Ureter (tissue), 1 donor: ENCODE measurements around the gene RAB19. TPM values are rescaled to one million over a fixed set of nuclear protein-coding genes. Genes with fewer than 3 reads are reported as not detected.
"Not testable (repeated sequence)": the region's sequence is repeated elsewhere in the genome, so short reads cannot be mapped to it uniquely, and the experiment has no call there.

Experiments used
- DNase-seq: peaks from one replicate; pipeline ENCODE4 v3.0.0-alpha.2; 2020; ENCODE audit warnings: low spot score
- total RNA-seq: library from RNA; stranded (reverse); gene quantifications from one replicate; pipeline ENCODE4 v1.2.4, GENCODE V29; 2023
- donor health status: DM: yes; HTN: yes; CAD: no.

The RAB19 gene
- total RNA-seq, 1 donor from 2014 or later = 3.7 TPM

DNA sequence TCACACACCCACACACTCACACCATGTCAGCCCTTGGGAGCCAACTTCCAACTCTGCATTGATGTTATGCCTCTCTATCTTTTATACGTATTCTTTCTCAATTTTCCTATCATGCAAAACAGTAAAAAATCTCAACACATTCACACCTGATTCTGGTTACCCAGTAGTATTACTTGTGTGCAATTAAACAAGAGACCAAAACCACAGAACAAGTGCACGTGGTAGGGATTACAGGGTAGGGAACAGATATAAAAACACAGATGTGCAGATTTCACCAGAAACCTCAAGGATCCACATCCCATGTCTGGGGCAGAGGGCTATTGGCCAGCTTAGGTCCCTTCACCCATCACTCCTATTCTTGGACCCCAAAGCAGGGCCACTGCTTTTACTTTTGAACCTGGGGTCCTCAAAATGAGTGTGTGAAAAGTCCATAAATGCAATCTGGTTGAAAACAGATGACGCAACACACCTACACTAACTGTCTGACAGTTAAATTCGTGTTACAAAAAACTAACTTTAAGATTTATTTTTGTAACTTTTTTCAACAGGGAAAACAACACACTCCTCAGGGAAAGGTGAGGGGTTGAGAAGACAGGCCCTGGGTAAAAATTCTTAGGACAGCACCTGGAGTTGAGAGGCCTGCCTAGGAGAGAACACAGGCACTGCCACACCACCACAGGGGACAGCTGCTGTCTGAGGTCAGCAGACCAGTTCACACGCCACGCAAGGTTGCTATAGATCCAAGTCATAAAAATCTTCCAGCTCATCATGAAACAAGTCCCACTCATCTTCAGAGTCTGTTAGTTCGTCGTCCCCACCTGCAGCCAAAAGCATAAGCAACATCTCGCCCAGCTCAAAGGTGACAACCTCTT is 50.2 kb downstream of the RAB19 start:
- DNase-seq = not testable (repeated sequence)

DNA sequence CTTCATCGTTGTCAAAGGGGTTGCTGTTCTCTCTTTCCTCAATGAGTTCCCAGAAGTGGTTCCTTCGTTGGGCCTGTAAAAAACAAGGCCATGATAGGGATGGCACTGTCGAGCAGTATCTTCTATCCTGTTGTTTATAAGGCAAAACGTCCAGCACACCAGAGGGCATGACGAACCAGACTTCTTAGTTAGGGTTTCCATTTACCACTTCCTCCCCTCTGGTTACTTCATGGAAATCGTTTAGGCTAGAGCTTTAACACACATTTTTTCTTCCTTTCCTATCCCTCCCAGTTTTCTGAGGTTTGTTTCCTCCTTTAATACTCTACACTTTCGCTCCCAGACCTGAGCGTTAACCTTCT is 50.8 kb downstream of the RAB19 start:
- no peak for DNase-seq

DNA sequence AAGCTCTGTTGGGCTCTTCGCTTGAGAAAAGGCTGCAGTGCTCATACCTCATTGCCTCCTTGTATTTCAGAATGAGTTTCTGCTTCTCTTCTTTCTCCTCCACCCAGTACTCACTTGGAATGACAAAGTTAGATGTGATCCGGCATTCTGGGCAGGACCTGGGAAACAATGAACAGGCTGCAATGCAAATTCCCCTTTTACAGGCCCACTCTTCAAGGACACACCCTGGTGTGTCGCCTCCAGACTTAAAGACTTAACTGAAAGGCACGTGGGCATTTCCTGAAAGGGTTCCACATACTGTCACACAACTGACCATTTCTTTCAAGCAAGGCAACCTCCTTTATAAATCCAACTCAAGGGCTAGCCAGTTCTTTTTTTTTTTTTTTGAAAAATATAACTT is 51.9 kb downstream of the RAB19 start:
- DNase-seq = no peak

DNA sequence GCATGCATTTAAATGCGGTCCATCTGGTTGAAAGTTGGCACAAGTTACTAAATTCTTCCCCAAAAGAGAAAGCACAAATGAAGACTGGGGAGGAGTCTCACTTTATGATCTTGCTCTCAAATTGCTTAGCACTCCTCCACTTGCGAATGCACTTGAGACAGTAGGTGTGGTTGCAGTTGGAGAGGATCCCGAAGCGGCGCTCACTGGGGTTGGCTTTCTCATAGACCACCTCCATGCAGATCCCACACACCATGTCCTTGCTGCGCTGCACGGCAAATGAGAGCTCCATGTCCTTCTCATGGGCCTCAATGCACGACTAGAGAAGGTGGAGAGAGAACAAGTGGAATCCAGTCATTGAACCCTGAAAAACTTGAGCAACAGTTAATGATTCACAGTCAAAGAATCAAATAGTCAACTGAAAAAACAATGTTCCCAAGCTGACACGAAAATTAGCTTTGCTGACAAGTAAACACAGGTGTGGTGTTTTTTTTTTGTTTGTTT is 52.7 kb downstream of the RAB19 start:
- DNase-seq = no peak

DNA sequence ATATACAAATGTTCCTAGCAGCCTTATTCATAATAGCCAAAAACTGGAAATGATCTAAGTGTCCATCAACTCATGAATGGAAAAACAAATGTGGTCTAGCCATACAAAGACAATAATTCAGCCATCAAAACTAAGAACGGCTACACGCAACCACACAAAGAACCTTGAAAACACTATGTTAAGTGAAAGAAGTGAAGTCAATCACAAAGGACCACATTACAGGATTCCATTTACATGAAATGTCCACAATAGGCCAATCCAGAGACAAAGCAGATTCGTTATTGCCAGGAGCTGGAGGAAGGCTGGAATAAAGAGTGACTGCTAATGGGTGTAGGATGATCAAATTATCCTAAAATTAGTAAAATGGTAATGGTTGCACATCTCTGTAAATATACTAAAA is 54.3 kb downstream of the RAB19 start:
- no peak for DNase-seq

DNA sequence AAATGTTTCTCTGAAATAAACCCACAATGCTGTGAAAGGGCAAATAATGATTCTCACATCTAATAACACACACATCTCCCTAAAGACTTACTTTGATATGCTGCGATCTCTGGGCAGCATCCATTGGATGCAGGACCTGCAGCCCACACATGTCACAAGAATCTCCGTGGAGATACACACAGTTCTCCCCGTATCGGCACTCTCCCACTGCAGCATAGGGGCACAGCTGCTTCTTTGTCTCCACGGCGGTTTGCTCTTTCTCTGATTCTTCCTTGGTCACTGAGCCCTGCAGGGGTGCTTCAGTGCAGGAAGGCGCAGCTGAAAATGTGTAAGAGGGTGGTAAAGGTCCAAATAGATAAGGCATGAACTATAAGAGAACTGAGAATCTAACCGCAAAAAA is 55.1 kb downstream of the RAB19 start:
- DNase-seq = no peak

DNA sequence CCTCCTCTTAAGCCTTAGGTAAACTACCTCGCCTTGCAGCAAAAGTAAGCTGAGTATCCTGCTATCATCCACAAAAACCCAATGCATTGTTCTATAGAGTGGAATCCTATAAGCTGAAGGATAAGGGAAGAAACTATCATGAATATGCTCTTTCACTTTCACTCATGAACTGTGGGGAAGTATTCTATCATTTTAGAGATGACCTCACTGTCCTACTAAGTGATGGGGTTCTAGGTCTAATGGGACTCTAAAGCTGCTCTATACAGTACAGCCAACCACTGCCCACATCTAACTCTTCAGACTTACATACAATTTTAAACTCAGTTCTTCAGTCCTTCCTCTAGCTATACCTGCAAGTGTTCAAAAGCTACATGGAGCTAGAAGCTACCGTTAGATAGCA is 59.3 kb downstream of the RAB19 start:
- no peak for DNase-seq

DNA sequence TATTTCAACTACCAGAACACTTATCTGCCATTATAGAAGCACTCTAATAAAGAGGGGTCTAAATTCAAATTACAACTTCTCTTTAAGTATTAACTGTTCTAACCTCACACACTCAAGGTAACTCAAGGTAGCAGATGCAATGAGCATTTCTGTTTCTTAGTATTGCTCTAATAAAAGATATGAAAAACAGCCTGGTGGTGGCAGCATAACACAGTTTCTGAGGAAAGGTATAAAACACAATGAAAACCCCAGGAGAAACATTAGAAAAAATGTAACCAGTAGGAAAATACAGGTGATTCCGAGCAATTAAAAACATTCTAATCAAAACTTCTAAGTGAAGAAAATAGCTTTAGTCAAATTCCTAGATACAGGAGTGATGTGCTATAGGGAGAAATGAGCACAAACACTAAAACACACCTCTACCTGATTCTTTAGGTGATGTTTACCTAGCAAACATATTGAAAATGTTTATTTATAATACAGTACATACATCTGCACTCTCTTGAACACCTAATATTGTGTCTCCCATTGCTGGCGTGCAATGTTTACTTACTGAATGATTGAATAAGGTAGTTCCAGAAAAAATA is 72.0 kb downstream of the RAB19 start:
- no peak for DNase-seq

DNA sequence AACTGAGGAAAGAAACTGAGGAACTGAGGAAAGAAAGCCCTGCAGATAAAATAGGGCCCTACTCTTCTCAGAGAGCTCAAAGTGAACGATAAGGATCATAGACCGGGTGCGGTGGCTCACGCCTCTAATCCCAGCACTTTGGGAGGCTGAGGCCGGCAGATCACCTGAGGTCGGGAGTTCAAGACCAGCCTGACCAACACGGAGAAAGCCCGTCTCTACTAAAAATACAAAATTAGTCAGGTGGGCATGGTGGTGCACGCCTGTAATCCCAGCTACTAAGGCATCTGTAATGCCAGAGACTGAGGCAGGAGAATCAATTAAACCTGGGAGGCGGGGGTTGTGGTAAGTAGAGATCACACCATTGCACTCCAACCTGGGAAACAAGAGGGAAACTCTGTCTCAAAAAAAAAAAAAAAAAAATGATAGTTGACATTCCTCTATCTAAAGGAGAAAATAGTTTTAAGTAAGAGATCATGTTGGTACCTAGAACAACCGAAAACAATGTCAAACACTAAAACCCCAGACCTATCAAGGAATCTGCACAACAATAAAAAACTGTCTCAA is 72.9 kb downstream of the RAB19 start:
- no peak for DNase-seq

Other genes starting within 250 kb of the RAB19 start
- 17.7 TPM for gene KDM7A, start 227.1 kb upstream of the RAB19 start, total RNA-seq
- gene SLC37A3, start 5.5 kb upstream of the RAB19 start, total RNA-seq = 35.8 TPM
- gene MKRN1, start 75.4 kb downstream of the RAB19 start, total RNA-seq = 108 TPM
- gene DENND2A, start 236.8 kb downstream of the RAB19 start, total RNA-seq = 14.9 TPM